ENCODE data around the gene S100A13. TPM values are rescaled to one million over a fixed set of nuclear protein-coding genes. Genes with fewer than 3 reads are reported as not detected.

S100A13 gene
- total and polyA plus RNA-seq, 10 of the 15 experiments (the other 5 are each of a cell fraction or from before 2014, with no cell fraction given): 5.7 to 30.9 (median 9.1) TPM

DNA sequence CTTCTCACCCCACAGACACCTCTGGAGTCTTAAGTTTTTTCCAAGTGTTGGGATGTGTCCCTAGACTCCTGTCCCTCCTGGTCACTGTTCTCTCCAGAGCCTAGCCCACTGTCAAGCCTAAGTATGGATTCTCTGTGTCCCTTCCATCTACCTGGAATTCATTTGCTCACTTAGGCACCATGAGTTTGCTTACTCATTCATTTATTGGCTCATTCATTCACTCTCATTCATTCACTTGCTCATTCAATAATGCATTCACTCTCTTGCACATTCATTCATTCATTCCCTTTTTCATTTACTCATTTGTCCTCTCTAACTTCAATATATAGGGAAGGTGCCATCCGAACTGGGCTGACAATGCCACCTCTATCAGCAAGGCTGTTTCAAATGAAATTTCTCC, 15.9 kb downstream of the S100A13 start:
- SMC1A ChIA-PET (ENCODE audit: uncharacterized antibody, unreplicated experiment): no interaction called here
- Histone ChIP-seq H3K9me3 (replicated peaks; ENCODE audit: control insufficient read depth, insufficient read depth, low read length) (no peaks in the 10 kb centered on the region), H3K4me2 (ENCODE audit: control insufficient read depth, insufficient read depth) (no peak overlapping the region), H3K79me2 (ENCODE audit: control insufficient read depth, insufficient read depth, low read length) (no peaks in the 10 kb centered on the region), H3K36me3 (ENCODE audit: control insufficient read depth in 2 of 2, insufficient read depth in 2 of 2, low read length in 1 of 2) (no peaks in the 10 kb centered on the region), H3K9ac (ENCODE audit: control insufficient read depth, insufficient read depth, low read length) (no peak overlapping the region), H4K20me1 (ENCODE audit: control insufficient read depth, insufficient read depth) (no peaks in the 10 kb centered on the region), H3K27me3 (replicated peaks in 1 of 2; ENCODE audit: control insufficient read depth in 2 of 2, insufficient read depth in 2 of 2, low read length in 1 of 2) (no peaks in the 10 kb centered on the region), H3K4me3 (no peak overlapping the region), H3K4me1 (ENCODE audit: control insufficient read depth, insufficient read depth, low read length) (peaks cover 7% of the 10 kb centered on the region), H3K27ac (ENCODE audit: control insufficient read depth, insufficient read depth) (no peak overlapping the region), H2AFZ (ENCODE audit: control insufficient read depth, low read depth, low read length) (no peak overlapping the region)
- POLR2A ChIA-PET: no interaction called here
- intact Hi-C loops (cut with micrococcal nuclease; ENCODE audit: unreplicated experiment): no loop called here
- ATAC-seq: no peak
- DNase-seq (ENCODE audit: low read depth, low spot score): no peak
- in situ Hi-C loops (cut with MboI): no loop called here
- CTCF ChIA-PET: interaction anchor here (0.7 kb wide), 1 partner anchor 39 kb away, joined by 3 read pairs; no protein-coding TSS in a partner anchor
- no peak for TF ChIP-seq EP300 (IDR thresholded peaks at IDR 0.05; ENCODE audit: borderline replicate concordance in 1 of 2, control insufficient read depth in 1 of 2, low read depth in 2 of 2, low read length in 2 of 2)
- TF ChIP-seq ZNF24 (IDR thresholded peaks at IDR 0.05): 0 out of 2 replicates have a peak, but pooled peaks have one; percentile 31
- RAD21 ChIA-PET (ENCODE audit: unreplicated experiment): no interaction called here
- 33% methylated on average over 1 of the region's 1 CpG for WGBS (ENCODE audit: insufficient coverage, insufficient replicate concordance, low lambda C conversion rate, missing lambda C conversion rate)
- FAIRE-seq: no peak
- no TSS peak for BruUV-seq (replicated peaks)

GRCh38 chr1:153610811-153611301, 16.4 kb downstream of the S100A13 start:
- no peak overlapping the region for H3K4me2 ChIP-seq (ENCODE audit: control insufficient read depth, insufficient read depth)
- in situ Hi-C loops (cut with MboI): no loop called here
- no peak overlapping the region for H3K27ac ChIP-seq (ENCODE audit: control insufficient read depth, insufficient read depth)
- SMC1A ChIA-PET (ENCODE audit: uncharacterized antibody, unreplicated experiment): no interaction called here
- H3K9me3 ChIP-seq (replicated peaks; ENCODE audit: control insufficient read depth, insufficient read depth, low read length): no peaks in the 10 kb centered on the region
- no peak overlapping the region for H3K4me3 ChIP-seq
- POLR2A ChIA-PET: no interaction called here
- TF ChIP-seq ELK1 (IDR thresholded peaks at IDR 0.05; ENCODE audit: low read depth, low read length) (no peak), JUND (IDR thresholded peaks at IDR 0.05; ENCODE audit: low read depth, low read length) (no peak)
- no peak overlapping the region for H2AFZ ChIP-seq (ENCODE audit: control insufficient read depth, low read depth, low read length)
- no peaks in the 10 kb centered on the region for H3K36me3 ChIP-seq (ENCODE audit: control insufficient read depth in 2 of 2, insufficient read depth in 2 of 2, low read length in 1 of 2)
- WGBS (ENCODE audit: insufficient coverage, insufficient replicate concordance, low lambda C conversion rate, missing lambda C conversion rate): 46% methylated on average over 6 of the region's 7 CpGs
- H3K79me2 ChIP-seq (ENCODE audit: control insufficient read depth, insufficient read depth, low read length): no peaks in the 10 kb centered on the region
- CTCF ChIA-PET: interaction anchor here (0.5 to 0.7 kb wide), 2 partner anchors 35 to 949 kb away, joined by 3 read pairs; no protein-coding TSS in a partner anchor
- no peaks in the 10 kb centered on the region for H4K20me1 ChIP-seq (ENCODE audit: control insufficient read depth, insufficient read depth)
- ATAC-seq (no peak), DNase-seq (ENCODE audit: low read depth, low spot score) (no peak), FAIRE-seq (no peak)
- H3K27me3 ChIP-seq (replicated peaks in 1 of 2; ENCODE audit: control insufficient read depth in 2 of 2, insufficient read depth in 2 of 2, low read length in 1 of 2): no peaks in the 10 kb centered on the region
- RAD21 ChIA-PET (ENCODE audit: unreplicated experiment): no interaction called here
- intact Hi-C loops (cut with micrococcal nuclease; ENCODE audit: unreplicated experiment): no loop called here
- BruUV-seq (replicated peaks): no TSS peak
- no peak overlapping the region for H3K9ac ChIP-seq (ENCODE audit: control insufficient read depth, insufficient read depth, low read length)
- peaks cover 2% of the 10 kb centered on the region for H3K4me1 ChIP-seq (ENCODE audit: control insufficient read depth, insufficient read depth, low read length)
